DMS79 treated with DMSO at 0.1 percent for 48 hours (cell line): Measurements from ENCODE around the gene CREG2.

Experiments used
- DNase-seq: peaks from one replicate; lab custom pipeline; 2025; lab: John Stamatoyannopoulos, UW

CREG2 gene

DNA sequence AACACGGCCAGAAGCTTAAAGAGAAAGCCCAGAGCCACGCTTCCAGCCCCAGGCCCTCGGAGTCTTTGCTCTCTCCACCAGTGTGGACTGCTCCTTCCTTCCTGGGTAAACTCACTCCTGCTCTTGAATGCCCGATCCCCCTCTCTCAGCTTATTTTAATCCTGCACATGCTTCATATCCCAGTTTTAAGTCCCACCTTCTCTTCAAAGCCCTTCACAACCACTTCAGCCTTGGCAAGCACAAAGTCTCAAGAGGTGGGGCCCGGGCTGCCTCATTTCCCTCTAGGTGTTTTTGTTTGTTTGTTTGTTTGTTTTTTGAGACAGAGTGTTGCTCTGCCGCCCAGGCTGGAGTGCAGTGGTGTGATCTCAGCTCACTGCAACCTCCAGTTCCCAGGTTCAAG, 21.6 kb upstream of the CREG2 start:
- peak; percentile 78 for DNase-seq

GRCh38 chr2:101405351-101405899, 18.1 kb upstream of the CREG2 start:
- no peak for DNase-seq

GRCh38 chr2:101403745-101404144, 16.4 kb upstream of the CREG2 start:
- no peak for DNase-seq

GRCh38 chr2:101402630-101403029, 15.3 kb upstream of the CREG2 start:
- no peak for DNase-seq

GRCh38 chr2:101401906-101402305, 14.6 kb upstream of the CREG2 start:
- no peak for DNase-seq

DNA sequence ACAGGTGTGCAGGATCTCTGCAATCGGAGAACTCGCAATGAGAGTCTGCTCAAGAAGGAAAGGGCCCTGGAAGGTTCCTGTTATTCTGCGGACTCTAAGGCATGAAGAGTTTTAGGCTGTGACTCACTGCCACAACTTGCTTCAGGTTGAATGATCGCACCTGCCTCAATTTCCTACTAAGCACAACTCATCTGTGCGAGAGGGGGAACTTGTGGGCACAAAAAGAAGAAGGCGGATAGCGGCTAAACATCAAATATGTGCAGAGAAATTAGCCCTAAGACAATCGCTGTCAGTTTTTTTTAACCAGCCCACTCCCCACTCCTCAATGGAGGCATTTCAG, 14.0 kb upstream of the CREG2 start:
- no peak for DNase-seq

- peak; percentile 24 for DNase-seq
These were observed 13.4 kb upstream of the CREG2 start for GRCh38 chr2:101400506-101401325.

DNA sequence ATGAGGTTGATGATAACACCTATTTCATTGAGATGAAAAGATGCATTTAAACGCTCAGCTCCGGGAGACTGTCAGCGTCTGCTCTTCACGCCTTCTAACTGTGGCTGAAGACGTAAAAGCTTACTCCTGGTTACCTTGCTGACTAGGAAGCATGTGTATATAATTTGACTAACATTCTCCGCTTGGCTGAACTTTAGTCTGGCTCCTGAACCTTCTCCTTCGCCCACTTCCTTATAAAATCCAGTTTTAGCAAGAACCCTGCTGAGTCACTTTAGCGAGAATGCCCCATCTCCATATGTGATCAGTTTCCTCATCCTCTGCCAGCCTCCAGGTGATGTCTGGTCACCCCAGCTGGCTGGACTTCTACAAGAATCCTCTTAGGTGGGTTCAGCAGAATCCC, 12.7 kb upstream of the CREG2 start:
- peak; percentile 9 for DNase-seq

- DNase-seq, result no peak
These were observed 11.9 kb upstream of the CREG2 start for GRCh38 chr2:101399021-101399799.

- no peak for DNase-seq
These were observed 11.0 kb upstream of the CREG2 start for GRCh38 chr2:101398116-101398821.

GRCh38 chr2:101396316-101396717, 9.0 kb upstream of the CREG2 start:
- no peak for DNase-seq

DNA sequence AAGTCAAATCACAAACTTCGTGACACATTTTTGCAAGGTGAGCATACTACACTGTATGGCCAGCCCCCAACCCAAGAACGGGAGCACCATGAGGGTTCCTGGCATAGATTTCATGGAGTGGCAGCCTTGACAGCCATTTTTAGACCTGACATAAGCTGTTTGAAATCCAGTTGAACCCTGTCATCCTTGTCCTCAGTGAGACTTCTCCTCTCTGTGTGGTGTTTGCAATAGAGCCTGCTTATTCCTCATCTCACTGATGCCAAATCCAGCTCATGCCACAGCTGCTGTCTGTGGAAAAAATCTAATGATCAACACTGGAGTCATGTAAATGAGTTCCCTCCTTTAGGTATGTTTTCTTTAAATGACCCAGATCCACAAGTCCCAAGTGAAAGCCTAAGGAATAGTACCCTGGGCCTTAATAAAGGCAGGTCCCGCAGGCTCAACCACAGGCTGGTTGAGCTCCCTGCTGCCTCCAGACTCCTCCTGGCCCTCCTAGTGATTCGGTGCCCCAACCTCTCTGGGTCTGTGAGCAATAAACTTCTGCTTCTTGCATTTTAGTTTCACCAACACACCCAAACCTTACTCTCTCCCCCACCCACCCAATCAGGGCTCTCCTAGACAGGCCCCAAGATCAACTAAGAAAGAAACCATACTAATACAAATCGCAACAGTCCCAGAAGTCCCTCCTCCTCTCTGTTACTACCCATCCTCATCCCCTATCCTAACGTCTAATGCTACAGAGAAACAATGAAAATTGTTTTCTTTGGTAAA, 8.4 kb upstream of the CREG2 start:
- no peak for DNase-seq

- DNase-seq, result no peak
These were observed 929 bp upstream of the CREG2 start for GRCh38 chr2:101388232-101388631.

GRCh38 chr2:101386599-101387150, 628 bp downstream of the CREG2 start:
- DNase-seq, result no peak

DNA sequence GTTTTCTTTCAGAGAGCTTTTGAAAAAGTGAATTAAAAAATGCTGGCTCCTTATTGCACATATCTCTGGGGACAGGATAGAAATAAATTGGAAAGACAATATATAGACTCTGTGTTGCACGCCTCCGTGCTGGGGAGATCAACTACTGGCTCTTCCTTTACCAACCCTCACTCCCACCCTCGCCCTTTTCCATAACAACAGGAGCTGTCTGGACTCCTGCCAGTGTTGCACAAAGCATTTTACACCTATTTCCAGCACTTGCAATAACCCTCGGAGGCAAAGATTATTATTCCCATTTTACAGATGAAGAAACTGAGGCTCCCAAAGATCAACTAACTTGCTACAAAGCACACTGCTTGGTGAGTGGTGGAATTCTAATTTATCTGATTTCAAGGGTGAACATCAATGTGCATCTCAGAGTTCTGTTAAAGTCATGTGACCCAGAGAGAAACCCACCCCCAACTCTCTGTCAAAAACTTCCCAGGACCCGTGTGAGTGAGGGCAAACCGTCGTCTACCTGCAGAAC, 4.2 kb downstream of the CREG2 start:
- no peak for DNase-seq

DNA sequence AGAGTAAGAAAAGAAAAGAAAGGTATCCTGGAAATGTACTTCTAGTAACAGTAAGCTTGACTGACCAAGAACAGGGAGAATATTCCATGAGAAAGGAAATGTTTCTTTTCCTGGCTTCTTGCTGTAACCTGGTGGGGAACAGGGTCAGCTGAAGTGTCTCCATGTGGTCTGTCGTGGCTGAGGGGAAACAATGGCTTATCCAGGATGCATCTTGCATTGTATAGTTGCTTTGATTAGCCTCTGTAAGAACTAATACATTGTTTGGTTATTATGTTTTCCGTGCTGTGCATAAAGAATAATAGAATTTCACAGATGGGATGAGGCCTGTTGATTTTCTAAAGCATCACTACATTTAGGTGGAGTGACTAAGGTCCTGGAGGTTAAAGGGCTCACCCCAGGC, 4.9 kb downstream of the CREG2 start:
- DNase-seq, result no peak

DNA sequence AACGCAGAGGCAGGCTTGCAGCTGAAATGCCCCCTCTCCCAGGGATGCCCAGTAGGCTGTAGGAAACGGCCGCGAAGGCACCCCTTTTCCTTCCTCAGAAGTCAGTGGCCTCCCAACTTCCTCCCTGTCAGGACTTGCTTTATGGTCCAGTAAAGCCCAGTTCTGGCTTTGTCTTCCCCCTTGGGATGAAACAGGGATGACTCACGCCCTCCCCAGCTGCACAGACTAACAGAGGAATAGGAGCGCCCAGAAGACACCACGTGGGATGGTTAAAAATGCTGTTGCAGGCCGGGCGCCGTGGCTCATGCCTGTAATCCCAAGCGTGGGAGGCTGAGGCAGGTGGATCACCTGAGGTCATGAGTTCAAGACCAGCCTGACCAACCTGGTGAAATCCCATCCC, 6.9 kb downstream of the CREG2 start:
- no peak for DNase-seq

DNA sequence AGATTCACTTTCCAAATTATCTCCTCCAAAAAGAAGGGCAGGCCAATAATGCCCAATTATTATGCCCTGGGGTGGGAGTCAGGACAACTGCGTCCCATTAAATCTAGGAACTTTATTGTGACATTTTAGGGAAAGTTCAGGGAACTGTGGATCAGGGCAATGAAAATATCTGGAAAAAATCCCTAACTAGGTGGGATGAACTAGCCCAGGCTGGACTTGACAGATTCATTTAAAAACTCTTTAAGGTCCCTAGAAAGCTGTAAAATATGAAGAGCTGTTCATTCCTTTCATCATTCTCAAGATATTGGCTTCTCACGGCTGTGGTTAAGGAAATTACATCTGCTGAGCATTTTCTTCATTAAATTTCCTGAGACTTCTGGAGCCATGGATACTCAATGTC, 8.2 kb downstream of the CREG2 start:
- DNase-seq, result no peak

GRCh38 chr2:101375653-101376052, 11.7 kb downstream of the CREG2 start:
- DNase-seq, result no peak

GRCh38 chr2:101374821-101375561, 12.3 kb downstream of the CREG2 start:
- no peak for DNase-seq

DNA sequence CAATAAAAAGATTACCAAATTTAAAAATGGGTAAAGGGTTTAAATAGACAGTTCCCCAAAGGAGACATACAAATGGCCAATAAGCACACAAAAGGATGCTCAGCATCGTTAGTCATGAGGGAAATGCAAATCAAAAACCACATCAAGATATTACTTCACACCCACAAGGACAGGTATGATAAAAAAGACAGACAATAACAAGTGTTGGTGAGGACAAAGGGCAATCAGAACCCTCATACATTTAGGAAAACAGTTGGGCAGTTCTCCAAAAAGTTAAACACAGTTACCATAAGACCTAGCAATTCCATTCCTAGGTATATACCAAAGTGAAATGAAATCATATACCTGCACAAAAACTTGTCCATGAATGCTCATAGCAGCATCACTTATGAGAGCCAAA, 14.5 kb downstream of the CREG2 start:
- DNase-seq, result no peak
